Measurements from ENCODE around the gene TUBB. TPM values are rescaled to one million over a fixed set of nuclear protein-coding genes. Genes with fewer than 3 reads are reported as not detected.

Gene TUBB
- total and polyA plus RNA-seq, 2 donors (not counting 3 experiments of a cell fraction or from before 2014, with no cell fraction given), result 1,276 to 1,408 TPM

- CTCF ChIA-PET, result interaction anchor here (0.6 to 6.6 kb wide), 43 partner anchors 9 to 450 kb away, joined by 3 to 296 read pairs (median 5); partner anchors contain the start of genes DDR1, MDC1, NRM and TUBB
- Histone ChIP-seq H3K4me3 (replicated peaks in 1 of 3; ENCODE audit: insufficient read depth in 1 of 3, low read depth in 1 of 3, low read length in 3 of 3) (peak overlapping the region in 2 of 3 experiments; percentile 8 to 27), H3K9me3 (replicated peaks; ENCODE audit: control insufficient read depth, insufficient read depth, low read length) (no peaks in the 10 kb centered on the region), H2AFZ (ENCODE audit: low read depth, low read length) (no peak overlapping the region), H3K9me1 (replicated peaks; ENCODE audit: control insufficient read depth, extremely low read depth, insufficient read depth, low read length) (no peaks in the 10 kb centered on the region), H4K20me1 (replicated peaks; ENCODE audit: control insufficient read depth, extremely low read depth, insufficient read depth, low read length) (no peaks in the 10 kb centered on the region), H3K36me3 (ENCODE audit: control insufficient read depth in 2 of 2, extremely low read depth in 1 of 2, insufficient read depth in 2 of 2, low read length in 2 of 2) (peaks cover 13 to 19% of the 10 kb centered on the region in 2 experiments), H3K27me3 (ENCODE audit: control insufficient read depth in 2 of 2, insufficient read depth in 2 of 2, low read length in 2 of 2) (no peaks in the 10 kb centered on the region), H3K4me2 (ENCODE audit: insufficient read depth, low read length) (peak overlapping the region; percentile 85), H3K79me2 (ENCODE audit: control insufficient read depth, insufficient read depth, low read length) (peaks cover 63% of the 10 kb centered on the region), H3K4me1 (ENCODE audit: control insufficient read depth, extremely low read depth, insufficient read depth, low read length) (peaks cover 31% of the 10 kb centered on the region), H3K27ac (ENCODE audit: insufficient read depth, low read depth, low read length) (peak overlapping the region; percentile 2), H3K9ac (replicated peaks; ENCODE audit: extremely low read depth, insufficient read depth, low read length) (peak overlapping the region; percentile 19)
- TF ChIP-seq POLR2AphosphoS5 (IDR thresholded peaks at IDR 0.05; ENCODE audit: insufficient read depth, low read depth, low read length) (peak; percentile 48), CTCF (IDR thresholded peaks at IDR 0.05; ENCODE audit: extremely low read depth in 1 of 2, insufficient read depth in 1 of 2, low read depth in 1 of 2, low read length in 2 of 2) (peak; percentile 95 to 96), GATA2 (IDR thresholded peaks at IDR 0.05; ENCODE audit: insufficient read depth, insufficient read length, low read depth, low read length) (no peak)
- dilution Hi-C loops (cut with MboI; ENCODE audit: extremely low pct_ligation_motif_present, low sequenced_read_pairs), result no loop called here
- intact Hi-C loops (cut with micrococcal nuclease), result loop anchor here (1.0 to 2.0 kb wide), 4 partner anchors 8 to 198 kb away; no protein-coding TSS in a partner anchor
- DNase-seq (ENCODE audit: low read depth, low spot score) (peak; percentile 85), FAIRE-seq (peak; percentile 93)
- POLR2A ChIA-PET, result interaction anchor here (0.6 to 3.7 kb wide), 5 partner anchors 9 to 52 kb away, joined by 3 to 34 read pairs (median 8); no protein-coding TSS in a partner anchor
- BruUV-seq (replicated peaks), result no TSS peak
Measured at GRCh38 chr6:30678964-30679726, 41.0 kb upstream of the TUBB start.
